HT-29 (cell line): ENCODE measurements around the gene COPS2. TPM values are rescaled to one million over a fixed set of nuclear protein-coding genes. Genes with fewer than 3 reads are reported as not detected.
"Not testable (repeated sequence)": the region's sequence is repeated elsewhere in the genome, so short reads cannot be mapped to it uniquely, and the experiment has no call there.

Source experiments
- DNase-seq: peaks from one replicate; pipeline ENCODE4 v3.0.0-alpha.2; 2015; ENCODE audit warnings: low spot score
- total RNA-seq: library from RNA; depleted of rRNA; stranded (reverse); fragments of >200 nt; shearing (Covaris generic); gene quantifications from 2 replicates; pipeline ENCODE4 v1.2.3, GENCODE V29; 2014; rRNA removed

COPS2 gene
- 17.0 and 17.6 TPM in 2 replicates for total RNA-seq

GRCh38 chr15:49155110-49155833 lies at the start of gene COPS2:
COPS2 (minus strand) TSS chr15:49155599; CDS start chr15:49155578, 21 bp downstream.
- peak; percentile 99 for DNase-seq

- DNase-seq, result no peak
These were observed 44.9 kb upstream of the COPS2 start for GRCh38 chr15:49200347-49200746.

GRCh38 chr15:49199666-49200065 lies 44.3 kb upstream of the COPS2 start:
- DNase-seq, result no peak

GRCh38 chr15:49196856-49197255 lies 41.5 kb upstream of the COPS2 start:
- no peak for DNase-seq

GRCh38 chr15:49191892-49192291 lies 36.5 kb upstream of the COPS2 start:
- DNase-seq, result no peak

- DNase-seq, result no peak
These were observed 35.2 kb upstream of the COPS2 start for GRCh38 chr15:49190586-49190985.

GRCh38 chr15:49189631-49190030 lies 34.2 kb upstream of the COPS2 start:
- DNase-seq, result no peak

- no peak for DNase-seq
These were observed 33.5 kb upstream of the COPS2 start for GRCh38 chr15:49188933-49189332.

GRCh38 chr15:49187549-49188245 lies 32.3 kb upstream of the COPS2 start:
- DNase-seq, result no peak

- DNase-seq, result no peak
These were observed 30.1 kb upstream of the COPS2 start for GRCh38 chr15:49185473-49185872.

GRCh38 chr15:49183741-49184140 lies 28.3 kb upstream of the COPS2 start:
- not testable (repeated sequence) for DNase-seq

- no peak for DNase-seq
These were observed 26.7 kb upstream of the COPS2 start for GRCh38 chr15:49182128-49182527.

GRCh38 chr15:49179433-49180190 lies 24.2 kb upstream of the COPS2 start:
- DNase-seq, result no peak

GRCh38 chr15:49178497-49178896 lies 23.1 kb upstream of the COPS2 start:
- no peak for DNase-seq

GRCh38 chr15:49175582-49176397 lies 20.4 kb upstream of the COPS2 start:
- not testable (repeated sequence) for DNase-seq

- DNase-seq, result no peak
These were observed 19.5 kb upstream of the COPS2 start for GRCh38 chr15:49174902-49175301.

- DNase-seq, result no peak
These were observed 16.4 kb upstream of the COPS2 start for GRCh38 chr15:49171790-49172189.

GRCh38 chr15:49169880-49170597 lies 14.6 kb upstream of the COPS2 start, which contains the start of gene GALK2:
GALK2 (plus strand) TSS chr15:49170247; CDS start chr15:49170323, 76 bp downstream.
- peak; percentile 97 for DNase-seq

GRCh38 chr15:49168016-49168415 lies 12.6 kb upstream of the COPS2 start:
- no peak for DNase-seq

GRCh38 chr15:49164865-49165264 lies 9.5 kb upstream of the COPS2 start:
- DNase-seq, result no peak

- DNase-seq, result no peak
These were observed 8.3 kb upstream of the COPS2 start for GRCh38 chr15:49163678-49164077.
